Skin epidermis (tissue), 12 donors: ENCODE results near the gene MCOLN1.
A peak's percentile ranks its signal among the peaks of the same experiment; 100 is the strongest.

Experiments
- H3K27ac ChIP-seq, 21 experiments: fragments of 200-600 bp; sonication (generic) in 11 of 21; one replicate each; pipeline ENCODE4 v1.5.0; 2020; ENCODE audit warnings: mild to moderate bottlenecking in 3 of 21, inconsistent platforms in 2 of 21, moderate library complexity in 2 of 21
- H3K4me3 ChIP-seq, 7 experiments: fragments of 200-600 bp; sonication (generic) in 2 of 7; one replicate each; pipeline ENCODE4 v1.5.0; 2020; ENCODE audit warnings: inconsistent platforms in 2 of 7, mild to moderate bottlenecking in 2 of 7, moderate library complexity in 1 of 7

MCOLN1 gene

DNA sequence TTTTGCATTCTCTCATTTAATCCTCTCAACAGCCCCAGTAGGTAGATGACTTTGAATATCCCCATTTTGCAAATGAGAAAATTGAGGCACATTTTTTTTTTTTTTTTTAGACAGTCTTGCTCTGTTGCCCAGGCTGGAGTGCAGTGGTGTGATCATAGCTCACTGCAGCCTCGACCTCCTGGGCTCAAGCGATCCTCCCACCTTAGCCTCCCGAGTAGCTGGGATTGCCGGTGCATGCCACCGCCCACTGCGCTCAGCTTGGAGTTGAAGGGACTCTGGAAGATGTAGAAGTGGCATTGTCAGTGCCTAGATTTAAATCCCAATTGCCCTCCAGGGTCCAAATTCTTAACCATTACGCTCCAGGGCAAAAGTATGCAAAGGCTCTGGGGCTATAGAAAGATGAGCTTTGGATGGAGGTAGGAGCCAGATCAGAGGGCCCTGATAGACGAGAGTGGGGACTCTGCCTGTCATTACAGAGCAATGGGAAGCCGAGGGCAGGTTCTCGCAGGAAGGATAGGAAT lies 813 bp upstream of the MCOLN1 start:
- peak overlapping the region in 16 of 21 experiments; percentile 32 to 90 (median 78) for H3K27ac ChIP-seq
- H3K4me3 ChIP-seq = peak overlapping the region in 4 of 7 experiments; percentile 61 to 97 (median 82)

DNA sequence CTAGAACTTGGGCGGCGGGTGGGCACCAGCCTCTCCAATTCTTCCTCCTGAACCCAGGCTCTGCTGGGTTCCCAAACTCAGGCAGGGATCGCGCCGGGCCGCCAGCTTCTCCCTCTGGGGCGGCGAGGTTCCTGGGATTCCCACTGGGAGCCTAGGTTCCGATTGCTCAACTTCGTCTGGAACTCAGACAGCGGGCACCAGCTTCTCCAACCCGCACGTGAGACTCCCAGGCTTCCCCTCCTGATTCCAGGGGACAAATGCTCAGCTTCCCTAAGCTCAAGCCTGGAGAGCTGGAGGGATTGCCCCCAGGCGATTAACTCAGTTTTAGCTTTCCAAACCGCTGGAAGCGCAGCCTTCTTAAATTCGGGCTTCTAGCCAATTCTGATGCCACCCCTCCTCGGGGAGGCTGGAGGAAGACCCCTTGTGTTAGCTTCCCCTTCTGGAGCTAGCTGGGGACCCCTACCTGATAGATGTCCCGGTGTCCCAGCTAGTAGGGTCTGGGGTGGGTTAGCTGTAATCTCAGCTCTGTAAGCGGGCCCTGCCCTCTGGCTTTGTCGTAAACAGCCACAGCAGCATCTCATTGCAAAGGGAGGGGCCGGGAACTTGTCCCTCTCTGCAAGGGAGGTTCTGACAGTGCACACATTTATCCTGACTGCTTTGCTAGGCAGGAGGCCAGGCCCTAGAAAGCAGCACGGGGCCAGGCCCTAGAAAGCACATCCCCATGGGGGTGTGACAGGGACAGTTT lies 671 bp downstream of the MCOLN1 start:
- Histone ChIP-seq H3K4me3 (peak overlapping the region; percentile 61 to 97 (median 78)), H3K27ac (peak overlapping the region in 20 of 21 experiments; percentile 52 to 90 (median 78))

DNA sequence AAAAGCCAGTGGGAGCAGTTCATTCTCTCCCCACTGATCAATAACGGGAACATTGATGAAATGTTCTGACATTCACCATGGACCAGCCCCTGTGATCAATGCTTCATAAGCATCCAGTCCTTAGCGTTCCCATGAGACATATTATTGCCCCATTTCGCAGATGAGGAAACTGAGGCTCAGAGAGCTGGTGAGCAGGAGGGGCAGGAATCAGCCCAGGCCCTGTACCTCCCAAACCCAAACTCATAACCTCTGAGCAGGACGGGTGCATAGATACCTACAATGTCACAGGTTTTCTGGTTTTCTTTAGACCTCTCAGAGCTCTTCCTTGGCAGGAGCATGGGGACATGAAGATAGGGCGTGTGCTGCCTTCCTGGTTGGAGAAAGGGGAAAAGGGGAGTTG lies 2.1 kb downstream of the MCOLN1 start:
- Histone ChIP-seq H3K27ac (no peak overlapping the region), H3K4me3 (no peak overlapping the region)

DNA sequence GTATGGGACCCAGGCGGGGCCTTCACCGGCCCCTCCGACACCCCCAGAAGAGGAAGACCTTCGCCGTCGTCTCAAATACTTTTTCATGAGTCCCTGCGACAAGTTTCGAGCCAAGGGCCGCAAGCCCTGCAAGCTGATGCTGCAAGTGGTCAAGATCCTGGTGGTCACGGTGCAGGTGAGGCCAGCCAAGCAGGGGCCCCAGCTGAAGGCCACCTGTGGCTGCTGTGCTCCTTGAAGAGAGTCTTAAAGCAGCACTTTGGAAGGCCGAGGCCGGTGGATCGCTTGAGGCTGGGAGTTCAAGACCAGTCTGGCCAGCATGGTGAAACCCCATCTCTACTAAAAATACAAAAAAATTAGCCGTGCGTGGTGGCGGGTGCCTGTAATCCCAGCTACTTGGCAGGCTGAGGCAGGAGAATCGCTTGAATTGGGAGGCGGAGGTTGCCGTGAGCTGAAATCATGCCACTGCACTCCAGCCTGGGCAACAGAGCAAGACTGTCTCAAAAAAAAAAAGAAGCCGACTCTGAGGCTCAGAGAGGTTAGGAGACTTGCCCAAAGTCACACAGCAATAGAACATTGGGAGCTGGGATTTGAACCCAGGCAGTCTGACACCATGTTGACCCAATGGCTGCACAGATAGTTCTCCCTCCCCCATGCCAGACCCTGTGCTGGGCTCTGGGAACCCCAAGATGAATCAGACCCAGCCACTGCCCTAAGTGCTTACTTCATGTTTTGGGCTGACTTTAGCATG lies 2.7 kb downstream of the MCOLN1 start:
- H3K27ac ChIP-seq = no peak overlapping the region
- no peak overlapping the region for H3K4me3 ChIP-seq

DNA sequence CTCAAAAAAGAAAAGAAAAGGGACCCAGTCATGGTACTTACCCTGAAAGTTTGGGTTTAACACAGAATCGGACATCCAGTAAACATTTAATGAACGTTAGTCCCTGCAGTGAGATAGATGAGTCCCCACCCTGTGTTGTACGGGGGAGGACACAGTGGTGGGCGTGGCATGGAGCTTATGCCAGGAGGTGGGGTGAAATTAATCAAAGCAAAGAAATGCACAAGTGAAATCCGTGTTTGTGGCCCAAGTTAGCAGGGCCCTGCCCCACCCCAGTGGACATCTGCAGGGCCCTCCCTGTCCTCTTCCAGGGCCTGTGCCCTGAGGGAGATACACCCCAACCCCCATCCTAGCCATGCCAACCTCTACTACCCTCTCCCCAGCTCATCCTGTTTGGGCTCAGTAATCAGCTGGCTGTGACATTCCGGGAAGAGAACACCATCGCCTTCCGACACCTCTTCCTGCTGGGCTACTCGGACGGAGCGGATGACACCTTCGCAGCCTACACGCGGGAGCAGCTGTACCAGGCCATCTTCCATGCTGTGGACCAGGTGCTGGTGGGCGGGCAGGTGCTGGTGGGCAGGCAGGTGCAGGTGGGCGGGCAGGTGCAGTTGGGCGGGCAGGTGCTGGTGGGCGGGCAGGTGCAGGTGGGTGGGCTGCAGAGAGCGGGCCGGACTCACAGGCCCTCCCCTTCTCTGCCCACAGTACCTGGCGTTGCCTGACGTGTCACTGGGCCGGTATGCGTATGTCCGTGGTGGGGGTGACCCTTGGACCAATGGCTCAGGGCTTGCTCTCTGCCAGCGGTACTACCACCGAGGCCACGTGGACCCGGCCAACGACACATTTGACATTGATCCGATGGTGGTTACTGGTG lies 3.9 kb downstream of the MCOLN1 start:
- H3K4me3 ChIP-seq = no peak overlapping the region
- no peak overlapping the region for H3K27ac ChIP-seq

DNA sequence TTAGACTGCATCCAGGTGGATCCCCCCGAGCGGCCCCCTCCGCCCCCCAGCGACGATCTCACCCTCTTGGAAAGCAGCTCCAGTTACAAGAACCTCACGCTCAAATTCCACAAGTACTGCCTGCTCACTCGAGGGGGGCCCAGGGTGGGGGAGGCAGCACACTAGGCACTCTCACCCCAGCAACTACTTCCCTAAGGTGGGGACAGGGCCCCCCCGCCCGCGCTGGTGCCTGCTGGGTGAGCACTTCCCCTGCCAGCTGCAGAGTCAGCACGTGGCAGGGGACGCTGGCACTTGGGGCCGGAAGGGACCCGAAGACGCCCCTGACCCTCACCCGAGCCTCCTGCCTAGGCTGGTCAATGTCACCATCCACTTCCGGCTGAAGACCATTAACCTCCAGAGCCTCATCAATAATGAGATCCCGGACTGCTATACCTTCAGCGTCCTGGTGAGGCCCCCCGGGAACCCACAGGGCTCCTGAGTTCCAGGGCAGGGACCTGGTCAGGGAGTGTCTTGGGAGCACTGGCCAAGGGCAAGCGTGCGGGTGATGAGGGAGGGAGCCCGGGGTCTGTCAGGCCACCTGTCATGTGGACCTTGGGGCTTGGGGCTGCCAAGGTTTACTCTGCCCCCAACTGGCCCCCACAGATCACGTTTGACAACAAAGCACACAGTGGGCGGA lies 5.2 kb downstream of the MCOLN1 start:
- no peak overlapping the region for H3K27ac ChIP-seq
- H3K4me3 ChIP-seq = no peak overlapping the region

DNA sequence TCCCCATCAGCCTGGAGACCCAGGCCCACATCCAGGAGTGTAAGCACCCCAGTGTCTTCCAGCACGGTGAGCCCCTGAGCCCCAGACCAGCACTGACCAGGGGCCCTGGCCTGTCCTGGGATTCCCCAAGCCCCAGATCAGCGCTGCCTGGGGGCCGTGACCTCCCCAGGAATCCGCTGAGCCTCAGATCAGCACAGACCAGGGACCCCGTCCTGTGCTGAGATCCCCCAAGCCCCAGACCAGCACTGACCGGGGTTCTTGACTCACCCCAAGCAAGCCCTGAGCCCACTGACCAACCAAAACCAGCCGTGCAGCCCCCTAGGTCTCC lies 5.7 kb downstream of the MCOLN1 start:
- H3K4me3 ChIP-seq = no peak overlapping the region
- H3K27ac ChIP-seq = no peak overlapping the region

DNA sequence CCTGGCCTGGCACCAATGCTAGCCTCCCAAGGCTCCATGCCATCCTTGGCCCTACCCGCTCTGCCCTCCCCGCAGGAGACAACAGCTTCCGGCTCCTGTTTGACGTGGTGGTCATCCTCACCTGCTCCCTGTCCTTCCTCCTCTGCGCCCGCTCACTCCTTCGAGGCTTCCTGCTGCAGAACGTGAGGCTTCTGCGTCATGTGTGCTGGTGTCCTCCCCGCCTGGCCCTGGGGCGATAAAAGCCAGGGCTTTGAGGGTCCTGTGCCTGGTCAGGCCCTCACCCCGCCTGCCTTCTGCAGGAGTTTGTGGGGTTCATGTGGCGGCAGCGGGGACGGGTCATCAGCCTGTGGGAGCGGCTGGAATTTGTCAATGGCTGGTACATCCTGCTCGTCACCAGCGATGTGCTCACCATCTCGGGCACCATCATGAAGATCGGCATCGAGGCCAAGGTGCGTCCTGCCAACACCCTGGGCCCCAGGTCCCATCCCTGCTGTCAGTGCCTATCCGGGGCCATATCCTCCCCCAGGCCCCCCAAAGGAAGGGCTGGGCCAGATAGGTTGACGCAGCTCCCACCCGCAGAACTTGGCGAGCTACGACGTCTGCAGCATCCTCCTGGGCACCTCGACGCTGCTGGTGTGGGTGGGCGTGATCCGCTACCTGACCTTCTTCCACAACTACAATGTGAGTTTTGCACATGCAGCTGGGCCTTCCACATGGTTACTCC lies 6.3 kb downstream of the MCOLN1 start:
- H3K27ac ChIP-seq = no peak overlapping the region
- no peak overlapping the region for H3K4me3 ChIP-seq

DNA sequence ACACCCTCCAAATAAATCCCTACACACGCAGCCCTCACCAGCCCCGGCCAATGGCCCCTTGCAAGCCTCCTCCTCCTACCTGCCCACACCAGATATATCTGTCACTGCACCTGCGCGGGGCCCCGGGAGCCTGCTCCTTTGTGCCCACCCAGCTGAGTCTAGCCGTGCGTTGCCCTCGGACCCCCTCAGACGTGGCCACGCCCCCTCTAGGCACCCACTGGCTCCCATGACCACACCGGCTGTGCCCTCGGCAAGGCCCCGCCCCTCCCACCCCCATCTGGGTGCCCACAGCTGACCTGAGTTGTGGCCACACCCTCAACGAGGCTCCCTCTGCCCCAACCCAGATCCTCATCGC lies 6.8 kb downstream of the MCOLN1 start:
- Histone ChIP-seq H3K4me3 (no peak overlapping the region), H3K27ac (no peak overlapping the region)

DNA sequence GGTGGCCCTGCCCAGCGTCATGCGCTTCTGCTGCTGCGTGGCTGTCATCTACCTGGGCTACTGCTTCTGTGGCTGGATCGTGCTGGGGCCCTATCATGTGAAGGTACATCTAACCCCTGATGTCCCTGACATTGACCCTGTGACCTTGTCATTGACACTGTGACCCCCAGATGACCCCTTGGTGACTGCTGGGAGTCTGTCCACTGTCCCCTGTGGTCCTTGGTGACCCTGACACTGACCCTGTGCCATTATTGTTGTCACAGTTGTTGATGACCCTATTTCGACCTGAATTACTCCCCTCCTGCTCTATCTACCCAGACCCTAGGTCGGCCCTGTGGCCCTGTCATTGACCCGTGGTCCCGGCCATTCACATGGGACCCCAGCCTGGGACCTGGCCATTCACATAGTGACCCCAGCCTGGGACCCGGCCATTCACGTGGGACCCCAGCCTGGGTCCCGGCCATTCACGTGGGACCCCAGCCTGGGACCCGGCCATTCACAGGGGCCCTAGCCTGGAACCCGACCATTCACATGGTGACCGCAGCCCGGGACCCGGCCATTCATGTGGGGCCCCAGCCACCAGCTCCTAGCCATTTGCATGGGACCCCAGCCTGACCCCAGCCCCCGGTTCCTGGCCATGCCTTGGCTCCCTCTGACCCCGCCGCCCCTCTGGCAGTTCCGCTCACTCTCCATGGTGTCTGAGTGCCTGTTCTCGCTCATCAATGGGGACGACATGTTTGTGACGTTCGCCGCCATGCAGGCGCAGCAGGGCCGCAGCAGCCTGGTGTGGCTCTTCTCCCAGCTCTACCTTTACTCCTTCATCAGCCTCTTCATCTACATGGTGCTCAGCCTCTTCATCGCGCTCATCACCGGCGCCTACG lies 7.4 kb downstream of the MCOLN1 start:
- H3K4me3 ChIP-seq = no peak overlapping the region
- no peak overlapping the region for H3K27ac ChIP-seq

DNA sequence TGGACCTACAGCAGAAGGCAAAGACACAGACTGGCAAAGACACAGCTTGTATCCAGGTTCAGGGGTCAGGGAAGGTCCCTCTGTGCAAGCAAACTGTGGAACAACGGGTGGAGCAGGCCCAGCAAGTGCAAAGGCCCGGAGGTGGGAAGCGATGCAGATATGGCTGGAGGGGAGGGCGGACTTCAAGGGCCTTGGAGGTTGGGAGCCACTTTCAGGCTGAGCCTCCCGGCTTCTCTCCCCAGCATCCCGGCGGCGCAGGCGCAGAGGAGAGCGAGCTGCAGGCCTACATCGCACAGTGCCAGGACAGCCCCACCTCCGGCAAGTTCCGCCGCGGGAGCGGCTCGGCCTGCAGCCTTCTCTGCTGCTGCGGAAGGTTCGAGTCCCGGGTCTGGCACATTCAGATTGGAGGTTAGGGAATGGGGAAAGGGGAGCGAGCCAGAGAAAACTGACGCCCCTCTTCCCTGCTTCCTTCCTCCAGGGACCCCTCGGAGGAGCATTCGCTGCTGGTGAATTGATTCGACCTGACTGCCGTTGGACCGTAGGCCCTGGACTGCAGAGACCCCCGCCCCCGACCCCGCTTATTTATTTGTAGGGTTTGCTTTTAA lies 11.0 kb downstream of the MCOLN1 start:
- peak overlapping the region; percentile 71 to 96 (median 76) for H3K4me3 ChIP-seq
- H3K27ac ChIP-seq = peak overlapping the region; percentile 32 to 92 (median 83)

DNA sequence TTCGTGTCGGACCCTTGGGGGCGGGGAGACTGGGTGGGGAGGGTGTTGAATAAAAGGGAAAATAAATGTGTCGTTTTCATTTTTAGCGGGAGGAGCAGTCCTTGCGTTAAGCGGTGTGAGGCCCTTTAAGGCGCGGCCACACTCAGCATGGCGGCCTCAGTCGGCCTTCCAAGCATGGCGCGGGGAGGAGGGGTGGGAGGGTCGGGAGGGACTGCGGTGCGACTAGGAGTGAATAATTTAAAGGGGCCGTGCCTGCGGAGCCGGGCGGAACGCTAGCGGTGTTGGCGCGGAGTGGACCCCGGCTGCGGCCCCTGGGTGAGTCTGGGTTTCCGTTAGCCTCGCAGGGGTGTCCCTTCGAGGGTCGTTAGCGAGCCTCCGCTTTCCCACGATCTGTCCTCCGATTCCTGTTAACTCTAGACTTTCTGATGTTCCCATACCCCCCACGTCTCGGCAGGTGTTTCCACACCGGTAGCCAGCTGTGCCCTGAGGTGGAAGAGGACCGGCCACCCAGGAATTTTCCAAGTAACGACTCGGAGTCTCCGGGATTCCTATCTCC lies 11.6 kb downstream of the MCOLN1 start:
- Histone ChIP-seq H3K4me3 (peak overlapping the region; percentile 71 to 96 (median 76)), H3K27ac (peak overlapping the region; percentile 32 to 92 (median 83))

DNA sequence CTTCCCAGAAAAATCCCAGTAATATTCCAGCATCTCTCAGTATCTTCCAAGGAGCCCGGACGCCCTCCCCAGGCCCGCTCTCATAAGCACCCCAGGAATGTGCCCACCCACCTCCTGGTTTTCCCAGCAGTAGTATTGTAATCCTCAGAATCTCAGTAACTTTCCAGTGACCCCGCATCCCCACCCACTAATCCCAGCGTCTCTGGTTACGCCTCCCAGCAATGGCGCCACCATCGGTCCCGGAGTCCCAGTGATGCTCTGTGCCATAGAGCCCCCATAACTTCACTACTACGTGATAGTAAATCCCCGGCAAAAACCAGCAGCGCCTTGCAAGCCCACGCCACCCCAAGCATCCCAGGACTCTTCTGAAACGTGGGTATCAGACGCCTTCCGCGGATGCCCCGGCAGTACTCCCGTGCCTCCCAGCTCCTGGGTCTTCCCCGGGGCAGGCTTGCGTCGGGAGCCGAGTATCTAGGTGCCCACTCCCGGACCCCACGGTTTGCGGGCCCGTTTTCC lies 12.2 kb downstream of the MCOLN1 start:
- H3K4me3 ChIP-seq = peak overlapping the region; percentile 71 to 96 (median 76)
- peak overlapping the region; percentile 32 to 92 (median 83) for H3K27ac ChIP-seq

DNA sequence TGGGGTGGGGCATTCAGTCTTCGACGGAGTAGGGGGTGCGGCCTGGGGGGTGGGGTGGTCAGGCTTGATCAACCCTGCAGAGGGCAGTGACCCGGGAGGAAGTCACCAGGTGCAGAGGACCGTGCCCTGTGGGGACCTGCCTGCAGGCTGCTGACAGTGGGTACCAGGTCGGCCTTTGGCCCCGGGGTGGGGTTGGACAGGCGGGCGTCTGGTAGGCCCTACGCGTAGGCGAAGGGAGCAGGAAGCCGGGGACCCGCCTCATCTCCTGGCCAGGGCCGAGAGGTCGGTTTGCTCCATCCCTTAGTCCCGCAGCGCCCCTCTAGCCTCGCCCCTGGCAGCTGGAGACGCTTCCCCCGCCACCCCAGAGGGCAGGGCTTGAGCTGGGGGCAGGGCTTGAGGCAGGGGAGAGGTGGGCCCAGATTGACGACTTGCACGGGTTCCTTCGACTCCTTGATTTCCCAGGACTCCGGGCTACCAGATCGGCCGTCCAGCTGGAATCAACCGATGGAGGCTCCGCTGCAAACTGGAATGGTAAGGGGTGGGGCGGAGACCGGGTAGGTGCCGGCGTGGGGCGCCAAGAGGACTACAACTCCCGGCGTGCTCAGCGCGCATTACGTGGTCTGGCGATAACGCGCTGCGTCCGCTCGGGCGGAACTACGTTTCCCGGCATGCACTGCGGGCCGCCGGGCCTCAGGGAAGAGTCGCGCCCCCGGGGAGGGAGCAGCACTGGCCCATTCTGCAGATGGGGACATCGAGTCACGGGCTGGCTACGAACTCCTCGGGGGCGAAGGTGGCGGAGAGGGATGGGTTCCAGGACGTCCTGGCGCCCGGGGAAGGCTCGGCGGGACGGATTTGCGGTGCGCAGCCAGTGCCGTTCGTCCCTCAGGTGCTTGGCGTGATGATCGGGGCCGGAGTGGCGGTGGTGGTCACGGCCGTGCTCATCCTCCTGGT lies 12.9 kb downstream of the MCOLN1 start, which contains the start of gene PNPLA6:
Gene PNPLA6, plus strand, starts transcription at position 671 of the 951 bp plus-strand sequence. Its CDS starts 72 bp downstream, at position 743.
- H3K4me3 ChIP-seq = peak within 1 kb of the TSS; percentile 71 to 96 (median 76)
- H3K27ac ChIP-seq = peak within 1 kb of the TSS in 20 of 21 experiments; percentile 32 to 92 (median 83)

DNA sequence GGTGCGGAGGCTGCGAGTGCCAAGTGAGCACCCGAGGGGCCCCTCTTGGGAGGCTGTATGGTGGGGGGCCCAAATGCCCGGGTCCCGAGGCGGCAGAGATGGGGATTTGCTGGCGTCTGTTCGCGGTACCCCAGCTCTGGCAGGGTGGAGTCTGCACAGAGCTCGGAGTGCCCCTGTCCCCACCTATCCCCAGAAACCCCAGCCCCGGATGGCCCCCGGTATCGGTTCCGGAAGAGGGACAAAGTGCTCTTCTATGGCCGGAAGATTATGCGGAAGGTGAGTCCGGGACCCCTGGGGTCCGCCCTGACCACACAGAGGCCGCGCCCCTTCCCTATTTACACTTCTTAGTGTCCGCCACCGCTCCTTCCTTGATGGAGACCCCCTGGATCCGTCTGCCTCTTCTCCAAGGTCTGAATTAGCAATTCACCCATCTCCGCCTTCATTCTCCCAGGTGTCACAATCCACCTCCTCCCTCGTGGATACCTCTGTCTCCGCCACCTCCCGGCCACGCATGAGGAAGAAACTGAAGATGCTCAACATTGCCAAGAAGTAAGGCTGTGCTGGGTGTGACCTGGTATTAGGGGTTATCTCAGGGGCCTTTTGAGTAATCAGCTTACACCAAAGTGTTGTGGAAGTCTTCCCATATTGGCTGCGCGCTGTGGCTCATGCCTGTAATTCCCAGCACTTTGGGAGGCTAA lies 13.7 kb downstream of the MCOLN1 start:
- Histone ChIP-seq H3K4me3 (peak overlapping the region; percentile 71 to 96 (median 76)), H3K27ac (peak overlapping the region in 20 of 21 experiments; percentile 32 to 92 (median 83))
